MCF 10A (cell line): ENCODE data around the gene PCSK5. TPM values are rescaled to one million over a fixed set of nuclear protein-coding genes. Genes with fewer than 3 reads are reported as not detected.

Source experiments
- BruUV-seq: library from RNA; stranded (reverse); fragments of 400-500 nt; replicated peaks from 2 replicates; lab custom pipeline; 2021; lab: Mats Ljungman, UMichigan
- CTCF ChIA-PET: fragments of 300-600 bp; sonication (Branson Sonifier 250); formaldehyde crosslinking; extraction: SDS; loops from one replicate; lab custom pipeline; 2021; ENCODE audit warnings: antibody characterized with exemption, inconsistent platforms; lab: Yijun Ruan, JAX
- POLR2A ChIA-PET: fragments of 300-600, 350-650 bp; sonication (Branson Sonifier 250); formaldehyde crosslinking; extraction: SDS; loops from one replicate; lab custom pipeline; 2020; ENCODE audit warnings: antibody characterized with exemption, inconsistent platforms; lab: Yijun Ruan, JAX
- DNase-seq: peaks from one replicate; pipeline ENCODE4 v3.0.0-alpha.2; 2018; ENCODE audit not compliant: unreplicated experiment
- H3K27ac Mint-ChIP-seq: one replicate; pipeline ENCODE4 v1.8.0; 2022; ENCODE audit warnings: mild to moderate bottlenecking, low read depth, mixed read lengths; ENCODE audit not compliant: unreplicated experiment
- H3K27me3 Mint-ChIP-seq: one replicate; pipeline ENCODE4 v1.8.0; 2022; ENCODE audit warnings: mixed read lengths; ENCODE audit not compliant: insufficient read depth, unreplicated experiment
- H3K36me3 Mint-ChIP-seq: one replicate; pipeline ENCODE4 v1.8.0; 2022; ENCODE audit warnings: mild to moderate bottlenecking, moderate library complexity, mixed read lengths; ENCODE audit not compliant: insufficient read depth, unreplicated experiment
- H3K4me1 Mint-ChIP-seq: one replicate; pipeline ENCODE4 v1.8.0; 2022; ENCODE audit warnings: mixed read lengths; ENCODE audit not compliant: insufficient read depth, unreplicated experiment
- H3K4me3 Mint-ChIP-seq: one replicate; pipeline ENCODE4 v1.8.0; 2022; ENCODE audit warnings: mild to moderate bottlenecking, moderate library complexity, mixed read lengths; ENCODE audit not compliant: unreplicated experiment
- H3K9me3 Mint-ChIP-seq: one replicate; pipeline ENCODE4 v1.8.0; 2022; ENCODE audit warnings: mixed read lengths; ENCODE audit not compliant: unreplicated experiment
- intact Hi-C: fragments of 100-400 bp; cut with micrococcal nuclease; formaldehyde crosslinking; loops from 2 replicates; pipeline ENCODE4 v1.14.1; 2022
- total RNA-seq: library from RNA; stranded (reverse); gene quantifications from 2 replicates; pipeline ENCODE4 v1.2.3, GENCODE V29; 2022
- TF ChIP-seq, protein P1 (sequence below): fragments of 200-600 bp; IDR thresholded peaks from one replicate; pipeline ENCODE4 v1.8.0; 2022; ENCODE audit warnings: antibody characterized with exemption, mild to moderate bottlenecking; ENCODE audit not compliant: unreplicated experiment

The PCSK5 gene
- total RNA-seq, 1 experiment from 2014 or later, result not detected

DNA sequence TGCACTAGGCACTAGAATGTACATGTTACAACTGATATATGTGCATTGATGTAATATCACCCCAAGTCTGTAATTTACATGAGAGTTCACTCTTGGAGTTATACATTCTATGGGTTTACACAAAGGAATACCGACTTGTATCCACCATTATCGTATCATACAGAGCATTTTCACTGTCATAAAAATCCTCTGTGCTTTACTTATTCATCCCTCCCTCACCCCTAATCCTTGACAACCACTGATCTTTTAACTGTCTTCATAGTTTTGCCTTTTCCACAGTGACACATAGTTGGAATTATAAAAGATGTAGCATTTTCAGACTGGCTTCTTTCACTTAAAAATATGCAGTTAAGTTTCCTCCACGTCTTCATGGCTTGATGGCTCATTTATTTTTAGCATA, 514.9 kb downstream of the PCSK5 start:
- ChIA-PET POLR2A (no interaction called here), CTCF (interaction anchor here (1.3 to 2.0 kb wide), 5 partner anchors 13 to 299 kb away, joined by 3 to 10 read pairs (median 7); no protein-coding TSS in a partner anchor)
- Mint-ChIP-seq H3K9me3 (no peaks in the 10 kb centered on the region), H3K36me3 (no peaks in the 10 kb centered on the region), H3K4me3 (no peak overlapping the region), H3K27ac (no peak overlapping the region), H3K27me3 (no peaks in the 10 kb centered on the region), H3K4me1 (no peaks in the 10 kb centered on the region)
- no peak for DNase-seq
- TF ChIP-seq, protein P1, sequence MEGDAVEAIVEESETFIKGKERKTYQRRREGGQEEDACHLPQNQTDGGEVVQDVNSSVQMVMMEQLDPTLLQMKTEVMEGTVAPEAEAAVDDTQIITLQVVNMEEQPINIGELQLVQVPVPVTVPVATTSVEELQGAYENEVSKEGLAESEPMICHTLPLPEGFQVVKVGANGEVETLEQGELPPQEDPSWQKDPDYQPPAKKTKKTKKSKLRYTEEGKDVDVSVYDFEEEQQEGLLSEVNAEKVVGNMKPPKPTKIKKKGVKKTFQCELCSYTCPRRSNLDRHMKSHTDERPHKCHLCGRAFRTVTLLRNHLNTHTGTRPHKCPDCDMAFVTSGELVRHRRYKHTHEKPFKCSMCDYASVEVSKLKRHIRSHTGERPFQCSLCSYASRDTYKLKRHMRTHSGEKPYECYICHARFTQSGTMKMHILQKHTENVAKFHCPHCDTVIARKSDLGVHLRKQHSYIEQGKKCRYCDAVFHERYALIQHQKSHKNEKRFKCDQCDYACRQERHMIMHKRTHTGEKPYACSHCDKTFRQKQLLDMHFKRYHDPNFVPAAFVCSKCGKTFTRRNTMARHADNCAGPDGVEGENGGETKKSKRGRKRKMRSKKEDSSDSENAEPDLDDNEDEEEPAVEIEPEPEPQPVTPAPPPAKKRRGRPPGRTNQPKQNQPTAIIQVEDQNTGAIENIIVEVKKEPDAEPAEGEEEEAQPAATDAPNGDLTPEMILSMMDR, result no peak
- BruUV-seq, result no TSS peak
- intact Hi-C loops, result no loop called here

DNA sequence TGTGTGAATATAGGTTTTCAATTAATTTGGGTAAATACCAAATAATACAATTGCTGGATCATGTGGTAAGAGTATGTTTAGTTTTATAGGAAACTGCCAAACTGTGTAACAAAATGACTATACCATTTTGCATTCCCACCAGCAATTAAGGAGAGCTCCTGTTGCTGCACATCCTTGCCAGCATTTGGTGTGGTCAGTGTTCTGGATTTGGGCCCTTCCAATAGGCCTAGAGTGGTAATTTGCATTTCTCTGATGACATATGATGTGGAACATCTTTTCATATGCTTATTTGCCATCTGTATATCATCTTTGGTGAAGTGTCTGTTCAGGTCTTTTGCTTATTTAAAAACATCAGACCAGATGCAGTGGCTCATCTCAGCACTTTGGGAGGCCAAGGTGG, 515.4 kb downstream of the PCSK5 start:
- no peak for DNase-seq
- Mint-ChIP-seq H3K27ac (no peak overlapping the region), H3K9me3 (no peaks in the 10 kb centered on the region), H3K4me1 (no peaks in the 10 kb centered on the region), H3K36me3 (no peaks in the 10 kb centered on the region), H3K27me3 (no peaks in the 10 kb centered on the region), H3K4me3 (no peak overlapping the region)
- POLR2A ChIA-PET, result no interaction called here
- CTCF ChIA-PET, result interaction anchor here (1.8 to 2.0 kb wide), 2 partner anchors 253 to 298 kb away, joined by 7 to 9 read pairs; no protein-coding TSS in a partner anchor
- intact Hi-C loops, result no loop called here
- BruUV-seq, result no TSS peak
- TF ChIP-seq, protein P1, result no peak
